DMS153 treated with DMSO at 0.1 percent for 48 hours (cell line): ENCODE data around the gene TACC3.

Source experiments
- DNase-seq: peaks from one replicate; lab custom pipeline; 2025; ENCODE audit not compliant: unreplicated experiment; lab: John Stamatoyannopoulos, UW

The TACC3 gene

DNA sequence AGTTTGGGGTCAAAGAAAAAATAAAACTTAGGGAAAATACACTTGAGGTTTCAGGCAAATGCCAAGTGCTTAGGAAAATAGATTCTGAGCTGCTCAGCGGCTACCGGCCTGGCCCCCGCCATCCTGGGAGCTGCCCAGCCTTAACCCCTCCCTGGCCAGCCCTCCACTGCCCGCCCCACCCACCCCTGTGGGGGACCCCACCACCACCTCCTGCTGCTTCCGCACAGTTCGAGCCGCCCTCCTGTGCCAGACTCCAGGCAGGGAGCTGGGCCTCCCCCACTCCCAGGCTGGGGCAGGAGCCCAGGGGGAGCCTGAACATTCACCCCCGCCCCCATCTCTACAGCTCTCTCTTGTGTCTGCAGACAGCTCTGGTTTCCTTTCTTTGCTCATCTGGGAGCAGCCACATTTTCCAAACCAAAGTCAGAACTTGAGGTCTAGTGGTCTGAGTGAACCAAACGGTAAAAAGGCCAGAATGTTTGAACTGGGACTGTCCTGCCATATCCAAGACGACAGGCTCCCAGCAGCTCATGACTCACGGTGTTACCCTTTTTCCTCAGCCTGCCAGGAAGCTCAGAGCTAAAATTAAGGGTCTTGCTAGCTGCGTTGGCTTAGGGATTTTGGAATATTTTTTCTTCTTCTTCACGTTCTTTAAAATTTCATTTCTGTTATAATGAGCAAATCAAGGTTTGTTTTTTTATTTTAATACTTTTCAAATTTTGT lies 67.1 kb downstream of the TACC3 start:
- no peak for DNase-seq

DNA sequence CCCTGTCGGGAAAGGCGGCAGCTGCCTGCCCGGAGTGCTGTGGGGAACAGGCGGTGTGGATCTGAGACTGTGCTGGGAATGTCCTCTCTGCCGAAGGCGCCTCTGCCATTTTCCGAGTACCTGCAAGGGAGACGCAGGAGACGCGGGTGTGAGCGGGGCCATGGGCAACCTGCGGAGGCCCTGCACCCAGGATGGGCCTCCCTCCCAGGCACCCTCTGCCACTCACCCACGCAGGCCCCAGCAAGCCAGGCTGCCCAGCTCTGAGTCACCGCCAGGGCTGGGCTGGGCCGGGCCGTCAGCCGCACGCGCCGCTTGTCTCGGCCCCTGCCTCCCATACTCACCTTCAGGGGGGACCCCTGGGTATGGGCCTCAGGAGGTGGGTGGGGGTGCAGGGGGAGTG lies 68.2 kb downstream of the TACC3 start:
- no peak for DNase-seq

DNA sequence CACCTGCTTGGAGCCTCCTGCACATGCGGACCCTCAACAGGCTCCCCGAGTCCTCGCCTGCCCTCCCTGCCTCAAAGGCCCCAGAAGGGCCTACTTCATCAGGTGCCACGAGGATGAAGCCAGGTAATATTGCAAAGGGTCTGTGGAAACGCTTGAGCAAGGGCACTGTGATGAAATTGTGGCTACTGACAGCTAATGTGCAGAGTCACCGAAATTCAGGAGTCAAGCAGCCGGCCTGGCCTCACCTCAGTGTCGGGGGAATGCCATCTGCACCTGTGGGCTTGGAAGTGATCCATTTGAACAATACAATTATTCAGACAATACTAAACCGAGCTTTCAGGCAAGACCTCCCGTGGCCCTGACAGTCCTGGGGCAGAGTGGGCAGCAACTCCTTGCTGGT lies 68.7 kb downstream of the TACC3 start:
- DNase-seq, result no peak

DNA sequence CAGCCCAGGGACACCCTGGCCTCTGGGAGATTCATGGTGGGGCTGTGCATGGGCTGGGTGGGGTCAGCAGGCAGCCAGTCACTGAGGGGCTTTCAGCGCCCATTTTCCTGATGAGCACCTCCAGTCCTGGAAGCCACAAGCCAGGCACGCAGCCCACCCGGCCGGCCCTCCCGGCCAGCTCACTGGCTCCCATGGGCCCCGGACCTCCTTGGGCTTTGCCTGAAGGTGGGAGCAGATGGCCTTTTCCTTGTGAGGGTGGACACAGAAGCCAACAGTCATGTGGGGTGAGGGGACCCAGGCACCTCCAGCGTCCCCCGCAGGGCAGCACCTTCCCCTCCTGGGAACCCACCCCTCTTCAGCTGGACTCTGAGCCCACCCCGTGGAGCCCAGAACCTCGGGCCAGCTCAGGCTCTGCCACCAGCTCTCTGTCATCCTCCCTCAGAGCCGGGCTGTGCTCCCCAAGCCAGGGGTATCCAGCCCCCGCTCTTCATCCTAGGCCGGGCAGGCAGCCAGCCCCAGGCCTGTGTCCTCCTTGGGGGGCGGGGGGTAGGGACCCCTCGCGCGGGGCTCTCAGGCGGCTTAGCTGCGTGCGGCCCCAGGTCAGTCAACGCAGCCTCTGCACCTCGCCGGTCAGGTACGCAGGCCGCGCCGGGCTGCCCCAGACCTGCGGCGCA lies 71.0 kb downstream of the TACC3 start:
- DNase-seq, result no peak

DNA sequence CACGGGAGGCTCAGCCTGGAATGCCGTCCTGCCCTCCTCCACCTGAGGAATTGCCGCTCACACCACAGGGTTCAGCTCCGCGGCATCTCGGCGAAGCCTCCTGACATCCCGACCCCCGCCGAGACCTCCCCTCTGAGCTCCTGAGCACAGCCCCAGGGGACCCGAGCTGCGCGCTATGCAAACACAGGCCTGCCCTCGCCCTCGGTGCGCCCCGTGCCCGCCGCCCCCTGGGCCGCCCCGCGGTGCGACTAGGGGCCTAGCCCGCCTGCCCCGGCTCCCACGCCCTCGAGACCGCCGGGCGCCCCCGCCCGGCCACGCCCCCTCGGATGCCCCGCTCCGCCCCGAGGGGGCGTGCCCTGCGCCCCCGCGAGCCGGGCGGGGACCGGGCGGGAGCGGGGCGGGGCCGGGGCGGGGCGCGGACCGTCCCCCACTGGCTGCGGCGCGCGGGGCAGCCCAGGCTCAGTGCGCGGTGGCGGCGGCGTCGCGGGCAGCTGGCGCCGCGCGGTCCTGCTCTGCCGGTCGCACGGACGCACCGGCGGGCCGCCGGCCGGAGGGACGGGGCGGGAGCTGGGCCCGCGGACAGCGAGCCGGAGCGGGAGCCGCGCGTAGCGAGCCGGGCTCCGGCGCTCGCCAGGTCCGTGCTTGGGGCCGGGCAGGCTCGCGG lies 71.6 kb downstream of the TACC3 start, which contains the start of gene FGFR3:
FGFR3 (plus strand) TSS at position 462 of the 664 bp plus-strand sequence. CDS start 642 bp downstream, outside the sequence.
- no peak for DNase-seq

DNA sequence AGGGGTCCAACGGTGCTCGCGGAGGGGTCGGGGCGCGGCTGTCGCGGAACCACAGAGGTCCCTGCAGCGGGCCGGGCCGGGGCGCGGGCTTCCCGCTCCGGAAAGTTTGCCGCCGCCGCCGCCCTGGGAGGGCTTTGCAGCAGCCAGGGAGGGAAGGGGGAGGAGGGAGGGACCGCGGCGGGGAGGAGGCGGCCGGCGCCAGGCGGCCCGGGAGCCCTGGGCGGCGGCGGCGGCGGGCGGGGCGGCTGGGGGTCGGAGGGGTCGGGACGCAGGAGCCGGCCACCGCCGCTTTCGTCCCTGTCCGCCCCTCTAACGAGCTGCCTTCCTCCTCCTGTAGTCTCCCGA lies 72.1 kb downstream of the TACC3 start:
- DNase-seq, result no peak

DNA sequence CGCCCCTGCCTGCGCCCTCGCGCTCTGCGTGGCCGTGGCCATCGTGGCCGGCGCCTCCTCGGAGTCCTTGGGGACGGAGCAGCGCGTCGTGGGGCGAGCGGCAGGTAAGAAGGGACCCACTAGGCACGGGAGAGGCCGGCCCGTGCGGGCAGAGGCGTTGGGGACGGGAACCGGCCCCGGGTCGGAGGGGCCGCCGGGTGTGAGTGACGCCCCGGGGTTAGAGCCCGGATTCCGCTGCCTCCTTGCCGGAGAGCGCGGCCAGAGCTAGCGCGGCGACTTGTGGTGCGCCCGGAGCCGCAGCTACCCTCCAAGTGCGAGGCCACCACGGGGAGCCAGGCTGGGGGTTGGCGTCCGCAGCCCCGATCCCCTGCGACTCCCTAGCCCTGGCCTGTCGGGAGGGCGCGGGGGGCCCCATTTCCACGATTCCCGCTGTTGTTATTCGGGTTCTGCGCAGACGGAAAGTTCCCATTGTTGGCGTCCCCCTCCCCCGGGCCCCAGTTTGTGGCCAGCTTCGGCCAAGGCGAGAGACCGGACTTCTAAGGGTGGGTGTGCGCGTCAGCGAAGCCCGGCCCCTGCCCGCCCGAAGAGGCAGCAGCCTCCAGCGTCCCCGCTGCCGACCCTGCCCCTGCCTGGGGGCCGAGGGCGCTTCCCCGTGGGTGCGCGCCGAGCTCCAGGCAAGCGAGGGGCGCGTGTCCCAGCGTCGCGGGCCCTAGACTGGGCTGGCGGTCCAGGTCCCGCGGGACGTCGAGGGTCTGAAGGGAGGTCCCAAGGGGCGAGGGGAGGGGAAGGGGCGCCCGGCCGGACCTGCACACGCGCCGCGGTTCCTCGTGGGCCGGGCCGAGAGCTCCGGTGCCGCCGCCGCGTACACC lies 72.9 kb downstream of the TACC3 start:
- DNase-seq, result no peak
